ENCODE results near the gene ESR1.

ESR1 gene

DNA sequence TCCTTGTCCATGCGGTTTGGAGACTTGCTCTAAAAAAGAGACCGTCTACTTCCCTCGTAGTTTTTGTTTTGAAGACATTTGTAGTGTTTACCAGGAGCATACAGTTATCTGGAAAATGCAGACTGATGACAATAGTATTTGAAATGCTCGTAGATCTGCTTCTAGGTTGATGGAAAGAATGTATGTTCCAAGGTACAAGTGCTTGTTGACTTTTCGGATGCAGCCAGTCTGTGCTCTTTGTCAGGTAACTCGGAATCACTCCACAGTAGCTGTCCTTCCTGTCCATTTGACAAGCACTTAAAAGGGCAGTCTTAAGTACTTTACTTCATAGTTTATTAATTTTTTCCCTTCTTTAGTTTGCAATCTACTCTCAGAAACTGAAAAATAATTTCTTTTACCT, 194.8 kb downstream of the ESR1 start:
- no peak overlapping the region for H3K4me3 ChIP-seq (ENCODE audit: low read depth, low read length)
- TF ChIP-seq, protein P1, sequence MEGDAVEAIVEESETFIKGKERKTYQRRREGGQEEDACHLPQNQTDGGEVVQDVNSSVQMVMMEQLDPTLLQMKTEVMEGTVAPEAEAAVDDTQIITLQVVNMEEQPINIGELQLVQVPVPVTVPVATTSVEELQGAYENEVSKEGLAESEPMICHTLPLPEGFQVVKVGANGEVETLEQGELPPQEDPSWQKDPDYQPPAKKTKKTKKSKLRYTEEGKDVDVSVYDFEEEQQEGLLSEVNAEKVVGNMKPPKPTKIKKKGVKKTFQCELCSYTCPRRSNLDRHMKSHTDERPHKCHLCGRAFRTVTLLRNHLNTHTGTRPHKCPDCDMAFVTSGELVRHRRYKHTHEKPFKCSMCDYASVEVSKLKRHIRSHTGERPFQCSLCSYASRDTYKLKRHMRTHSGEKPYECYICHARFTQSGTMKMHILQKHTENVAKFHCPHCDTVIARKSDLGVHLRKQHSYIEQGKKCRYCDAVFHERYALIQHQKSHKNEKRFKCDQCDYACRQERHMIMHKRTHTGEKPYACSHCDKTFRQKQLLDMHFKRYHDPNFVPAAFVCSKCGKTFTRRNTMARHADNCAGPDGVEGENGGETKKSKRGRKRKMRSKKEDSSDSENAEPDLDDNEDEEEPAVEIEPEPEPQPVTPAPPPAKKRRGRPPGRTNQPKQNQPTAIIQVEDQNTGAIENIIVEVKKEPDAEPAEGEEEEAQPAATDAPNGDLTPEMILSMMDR (IDR thresholded peaks at IDR 0.05; ENCODE audit: borderline replicate concordance, insufficient read depth, low read depth, low read length), result no peak

GRCh38 chr6:152004036-152004566, 196.6 kb downstream of the ESR1 start:
- TF ChIP-seq, protein P1 (IDR thresholded peaks at IDR 0.05; ENCODE audit: borderline replicate concordance, insufficient read depth, low read depth, low read length), result no peak
- H3K4me3 ChIP-seq (ENCODE audit: low read depth, low read length), result no peak overlapping the region

DNA sequence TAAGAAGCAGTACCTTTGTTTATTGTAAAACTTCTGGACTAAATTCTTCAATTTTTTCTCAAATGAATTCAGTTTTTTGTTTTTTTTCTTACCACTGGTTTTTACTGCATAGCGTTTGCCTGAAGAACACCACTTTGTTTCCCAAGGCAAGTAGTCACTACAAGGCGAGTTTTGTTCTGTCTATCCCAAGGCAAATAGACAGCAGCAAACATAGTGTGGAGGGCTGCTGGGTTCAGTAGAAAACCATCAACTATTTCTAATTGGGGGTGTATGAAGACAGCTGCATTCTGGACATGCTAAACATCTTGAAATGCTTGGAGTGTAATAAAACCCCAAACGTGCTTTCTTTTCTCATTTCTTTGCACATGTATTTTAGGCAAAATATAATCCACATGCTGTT, 197.4 kb downstream of the ESR1 start:
- TF ChIP-seq, protein P1 (IDR thresholded peaks at IDR 0.05; ENCODE audit: borderline replicate concordance, insufficient read depth, low read depth, low read length), result no peak
- no peak overlapping the region for H3K4me3 ChIP-seq (ENCODE audit: low read depth, low read length)

DNA sequence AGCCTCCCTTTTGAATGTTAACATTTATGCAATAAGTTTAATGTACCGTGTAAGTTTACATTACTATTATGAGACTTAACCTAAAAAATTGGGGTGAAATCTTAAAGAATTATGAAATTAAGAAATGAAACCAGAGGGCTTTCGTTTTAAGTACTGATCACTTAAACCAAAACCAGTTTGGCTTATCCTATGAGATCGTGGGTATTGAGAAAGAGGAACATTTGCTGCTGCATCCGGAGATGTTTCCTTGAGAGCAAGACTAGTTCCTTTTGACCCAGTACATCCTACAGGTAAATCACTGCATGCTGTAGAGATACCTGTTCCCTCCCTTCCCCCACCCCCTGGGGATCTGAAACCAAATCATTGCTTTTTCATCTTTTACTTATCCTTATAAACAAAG, 201.3 kb downstream of the ESR1 start:
- H3K4me3 ChIP-seq (ENCODE audit: low read depth, low read length), result no peak overlapping the region
- TF ChIP-seq, protein P1 (IDR thresholded peaks at IDR 0.05; ENCODE audit: borderline replicate concordance, insufficient read depth, low read depth, low read length), result no peak

GRCh38 chr6:152012227-152012626, 204.7 kb downstream of the ESR1 start:
- TF ChIP-seq, protein P1 (IDR thresholded peaks at IDR 0.05; ENCODE audit: borderline replicate concordance, insufficient read depth, low read depth, low read length), result no peak
- no peak overlapping the region for H3K4me3 ChIP-seq (ENCODE audit: low read depth, low read length)

GRCh38 chr6:152018876-152019275, 211.4 kb downstream of the ESR1 start:
- TF ChIP-seq, protein P1 (IDR thresholded peaks at IDR 0.05; ENCODE audit: borderline replicate concordance, insufficient read depth, low read depth, low read length), result no peak
- no peak overlapping the region for H3K4me3 ChIP-seq (ENCODE audit: low read depth, low read length)

- H3K4me3 ChIP-seq (ENCODE audit: low read depth, low read length), result no peak overlapping the region
- TF ChIP-seq, protein P1 (IDR thresholded peaks at IDR 0.05; ENCODE audit: borderline replicate concordance, insufficient read depth, low read depth, low read length), result no peak
Measured at GRCh38 chr6:152022303-152022702, 214.8 kb downstream of the ESR1 start.
